BE2C (cell line): ENCODE results near the gene POLR3GL.

Source experiments
- DNase-seq: peaks from one replicate; pipeline ENCODE4 v3.0.0-alpha.2; 2020
- H3K27me3 ChIP-seq: fragments of 250-450 bp; sonication (Bioruptor Pico); 2 replicates; pipeline ENCODE4 v1.5.1; 2020; ENCODE audit warnings: mild to moderate bottlenecking
- H3K36me3 ChIP-seq: fragments of 250-450 bp; sonication (Bioruptor Pico); 2 replicates; pipeline ENCODE4 v1.5.1; 2020; ENCODE audit warnings: mild to moderate bottlenecking
- H3K4me1 ChIP-seq: fragments of 250-450 bp; sonication (Bioruptor Pico); 2 replicates; pipeline ENCODE4 v1.5.1; 2020
- H3K4me3 ChIP-seq: 2 replicates; pipeline ENCODE4 v1.5.1; 2011; ENCODE audit warnings: low read depth, low read length
- H3K9me3 ChIP-seq: fragments of 250-450 bp; sonication (Bioruptor Pico); 2 replicates; pipeline ENCODE4 v1.5.1; 2020
- CTCF ChIP-seq: IDR thresholded peaks from 2 replicates; pipeline ENCODE4 v1.5.1; 2012; ENCODE audit warnings: mild to moderate bottlenecking, low read depth, low read length

POLR3GL gene

GRCh38 chr1:145980457-145980994 is 16.0 kb downstream of the POLR3GL start:
- H3K4me1 ChIP-seq: peaks cover 22% of the 10 kb centered on the region
- H3K9me3 ChIP-seq: no peaks in the 10 kb centered on the region
- no peak overlapping the region for H3K4me3 ChIP-seq
- H3K27me3 ChIP-seq: no peaks in the 10 kb centered on the region
- DNase-seq: no peak
- no peaks in the 10 kb centered on the region for H3K36me3 ChIP-seq
- TF ChIP-seq CTCF: no peak

GRCh38 chr1:145982010-145982723 is 17.7 kb downstream of the POLR3GL start:
- TF ChIP-seq CTCF: no peak
- H3K4me3 ChIP-seq: no peak overlapping the region
- no peaks in the 10 kb centered on the region for H3K27me3 ChIP-seq
- peaks cover 25% of the 10 kb centered on the region for H3K4me1 ChIP-seq
- no peaks in the 10 kb centered on the region for H3K36me3 ChIP-seq
- no peaks in the 10 kb centered on the region for H3K9me3 ChIP-seq
- no peak for DNase-seq

- no peak for TF ChIP-seq CTCF
- no peak for DNase-seq
- no peaks in the 10 kb centered on the region for H3K36me3 ChIP-seq
- no peak overlapping the region for H3K4me3 ChIP-seq
- no peaks in the 10 kb centered on the region for H3K27me3 ChIP-seq
- no peaks in the 10 kb centered on the region for H3K9me3 ChIP-seq
- H3K4me1 ChIP-seq: peaks cover 18% of the 10 kb centered on the region
Measured at GRCh38 chr1:145983206-145983675, 18.8 kb downstream of the POLR3GL start.

- Histone ChIP-seq H3K4me3 (no peak overlapping the region), H3K36me3 (no peaks in the 10 kb centered on the region), H3K4me1 (peaks cover 9% of the 10 kb centered on the region), H3K9me3 (no peaks in the 10 kb centered on the region), H3K27me3 (no peaks in the 10 kb centered on the region)
- TF ChIP-seq CTCF: no peak
- no peak for DNase-seq
Measured at GRCh38 chr1:145983960-145984830, 19.7 kb downstream of the POLR3GL start.

GRCh38 chr1:145985129-145985501 is 20.6 kb downstream of the POLR3GL start:
- TF ChIP-seq CTCF: no peak
- no peaks in the 10 kb centered on the region for H3K9me3 ChIP-seq
- H3K36me3 ChIP-seq: no peaks in the 10 kb centered on the region
- no peak for DNase-seq
- H3K27me3 ChIP-seq: no peaks in the 10 kb centered on the region
- H3K4me1 ChIP-seq: peaks cover 3% of the 10 kb centered on the region; the same call in 1 of the 2 replicates
- no peak overlapping the region for H3K4me3 ChIP-seq
